ENCODE results near the gene SENP6.
"Not testable (repeated sequence)": the region's sequence is repeated elsewhere in the genome, so short reads cannot be mapped to it uniquely, and the experiment has no call there.

The SENP6 gene

GRCh38 chr6:75608304-75608703, 6.6 kb downstream of the SENP6 start:
- DNase-seq (ENCODE audit: low spot score): no peak

- peak; percentile 65 for DNase-seq (ENCODE audit: low spot score)
These were observed 7.4 kb downstream of the SENP6 start for GRCh38 chr6:75608956-75609533.

- DNase-seq (ENCODE audit: low spot score): no peak
These were observed 8.2 kb downstream of the SENP6 start for GRCh38 chr6:75609639-75610590.

GRCh38 chr6:75611011-75611701, 9.5 kb downstream of the SENP6 start:
- no peak for DNase-seq (ENCODE audit: low spot score)

GRCh38 chr6:75611702-75612375, 10.2 kb downstream of the SENP6 start:
- no peak for DNase-seq (ENCODE audit: low spot score)

- no peak for DNase-seq (ENCODE audit: low spot score)
These were observed 10.8 kb downstream of the SENP6 start for GRCh38 chr6:75612434-75612833.

- no peak for DNase-seq (ENCODE audit: low spot score)
These were observed 11.4 kb downstream of the SENP6 start for GRCh38 chr6:75613056-75613501.

- no peak for DNase-seq (ENCODE audit: low spot score)
These were observed 16.8 kb downstream of the SENP6 start for GRCh38 chr6:75618437-75618836.

- peak; percentile 43 for DNase-seq (ENCODE audit: low spot score)
These were observed 17.7 kb downstream of the SENP6 start for GRCh38 chr6:75619230-75619899.

GRCh38 chr6:75620381-75621304, 19.0 kb downstream of the SENP6 start:
- no peak for DNase-seq (ENCODE audit: low spot score)

- DNase-seq (ENCODE audit: low spot score): no peak
These were observed 20.2 kb downstream of the SENP6 start for GRCh38 chr6:75621846-75622245.

GRCh38 chr6:75623491-75623890, 21.8 kb downstream of the SENP6 start:
- no peak for DNase-seq (ENCODE audit: low spot score)

GRCh38 chr6:75624335-75624734, 22.7 kb downstream of the SENP6 start:
- no peak for DNase-seq (ENCODE audit: low spot score)

GRCh38 chr6:75624988-75625387, 23.3 kb downstream of the SENP6 start:
- no peak for DNase-seq (ENCODE audit: low spot score)

- DNase-seq (ENCODE audit: low spot score): no peak
These were observed 24.9 kb downstream of the SENP6 start for GRCh38 chr6:75626561-75626960.

- DNase-seq (ENCODE audit: low spot score): not testable (repeated sequence)
These were observed 26.0 kb downstream of the SENP6 start for GRCh38 chr6:75627708-75628107.

GRCh38 chr6:75631859-75632635, 30.4 kb downstream of the SENP6 start:
- DNase-seq (ENCODE audit: low spot score): no peak

- DNase-seq (ENCODE audit: low spot score): no peak
These were observed 31.4 kb downstream of the SENP6 start for GRCh38 chr6:75633045-75633444.

GRCh38 chr6:75642311-75642710, 40.6 kb downstream of the SENP6 start:
- DNase-seq (ENCODE audit: low spot score): no peak

- no peak for DNase-seq (ENCODE audit: low spot score)
These were observed 41.5 kb downstream of the SENP6 start for GRCh38 chr6:75643173-75643572.
